ENCODE data around the gene CCDC122.

Gene CCDC122

DNA sequence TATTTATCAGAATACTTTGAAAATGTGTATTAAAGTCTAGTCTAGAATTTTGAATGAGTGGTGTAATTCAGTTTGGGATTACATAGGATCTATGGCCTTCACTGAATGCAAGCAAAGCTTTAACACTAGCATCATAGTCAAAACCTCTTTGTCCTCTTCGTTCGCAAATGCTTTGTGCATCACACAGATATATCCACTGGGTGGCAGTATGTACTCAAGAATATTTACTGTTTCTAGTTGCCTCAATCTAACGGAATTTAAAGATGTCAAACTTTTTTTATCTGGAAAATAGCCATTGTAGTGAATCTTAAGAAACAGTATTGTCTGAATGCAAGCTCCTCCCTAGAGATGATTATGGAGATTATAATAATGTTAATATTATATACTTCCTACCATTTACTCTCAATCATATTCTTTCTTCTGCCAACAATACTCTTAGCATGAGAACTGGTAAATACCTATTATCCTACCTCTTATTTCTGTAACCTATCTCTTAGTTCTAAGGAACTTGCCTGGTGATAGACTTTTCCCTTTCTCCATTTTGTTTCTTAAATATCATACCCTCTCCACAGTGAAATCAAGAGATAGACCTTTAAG, 26.0 kb upstream of the CCDC122 start:
- Histone ChIP-seq H3K4me3 (ENCODE audit: low read length) (no peak overlapping the region), H3K9ac (ENCODE audit: low read depth, low read length) (no peak overlapping the region), H3K4me1 (ENCODE audit: control insufficient read depth, insufficient read depth, low read length) (peaks cover 7% of the 10 kb centered on the region), H3K27me3 (ENCODE audit: control insufficient read depth, insufficient read depth, low read length) (peaks cover 7% of the 10 kb centered on the region), H3K4me2 (ENCODE audit: low read length) (no peak overlapping the region), H3K9me3 (replicated peaks; ENCODE audit: low read length) (no peaks in the 10 kb centered on the region), H3K36me3 (ENCODE audit: insufficient read depth, low read length) (no peaks in the 10 kb centered on the region)

DNA sequence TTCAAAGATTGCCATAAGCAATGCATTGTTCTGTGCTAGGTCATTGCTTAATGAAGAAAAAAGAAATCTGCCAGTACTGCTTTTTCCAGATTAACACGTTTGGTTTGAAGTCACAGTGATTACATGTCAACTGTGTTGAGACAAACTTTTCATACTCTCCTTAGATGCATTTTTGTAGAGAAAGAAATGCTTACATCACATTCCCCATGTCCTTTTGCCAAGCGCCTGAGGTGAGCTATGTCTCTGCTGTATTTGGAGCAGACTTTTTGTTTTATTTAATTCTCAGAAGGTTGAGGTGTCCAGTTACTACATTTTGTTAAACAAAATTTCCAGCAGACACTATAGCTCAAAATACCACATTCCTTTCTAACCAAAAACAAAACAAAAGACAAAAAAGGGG, 16.4 kb upstream of the CCDC122 start:
- H3K36me3 ChIP-seq (ENCODE audit: insufficient read depth, low read length), result no peaks in the 10 kb centered on the region
- H3K27me3 ChIP-seq (ENCODE audit: control insufficient read depth, insufficient read depth, low read length), result no peaks in the 10 kb centered on the region
- no peak overlapping the region for H3K9ac ChIP-seq (ENCODE audit: low read depth, low read length)
- no peaks in the 10 kb centered on the region for H3K9me3 ChIP-seq (replicated peaks; ENCODE audit: low read length)
- H3K4me3 ChIP-seq (ENCODE audit: low read length), result no peak overlapping the region
- no peaks in the 10 kb centered on the region for H3K4me1 ChIP-seq (ENCODE audit: control insufficient read depth, insufficient read depth, low read length)
- H3K4me2 ChIP-seq (ENCODE audit: low read length), result no peak overlapping the region

DNA sequence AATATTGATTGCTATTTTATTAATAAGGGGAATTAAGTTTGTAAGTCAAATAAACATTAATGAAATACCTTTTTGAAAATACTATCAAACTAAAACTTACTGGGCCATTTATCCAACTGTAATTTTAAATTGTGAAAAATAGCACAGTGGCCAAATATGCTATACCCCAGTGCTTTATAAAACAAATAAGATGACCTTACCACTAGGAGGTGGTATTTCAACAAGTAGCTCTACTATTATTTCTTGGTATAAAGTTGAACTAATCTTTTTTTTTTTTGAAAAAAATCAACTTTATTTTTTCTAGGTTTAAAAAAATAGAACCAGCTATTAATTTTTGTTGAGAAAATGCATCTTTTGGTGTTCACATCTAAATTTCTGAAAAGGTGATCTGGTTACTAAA, 14.9 kb upstream of the CCDC122 start:
- Histone ChIP-seq H3K4me3 (ENCODE audit: low read length) (no peak overlapping the region), H3K4me2 (ENCODE audit: low read length) (no peak overlapping the region), H3K4me1 (ENCODE audit: control insufficient read depth, insufficient read depth, low read length) (no peaks in the 10 kb centered on the region), H3K9ac (ENCODE audit: low read depth, low read length) (no peak overlapping the region), H3K36me3 (ENCODE audit: insufficient read depth, low read length) (no peaks in the 10 kb centered on the region), H3K27me3 (ENCODE audit: control insufficient read depth, insufficient read depth, low read length) (no peaks in the 10 kb centered on the region), H3K9me3 (replicated peaks; ENCODE audit: low read length) (no peaks in the 10 kb centered on the region)

DNA sequence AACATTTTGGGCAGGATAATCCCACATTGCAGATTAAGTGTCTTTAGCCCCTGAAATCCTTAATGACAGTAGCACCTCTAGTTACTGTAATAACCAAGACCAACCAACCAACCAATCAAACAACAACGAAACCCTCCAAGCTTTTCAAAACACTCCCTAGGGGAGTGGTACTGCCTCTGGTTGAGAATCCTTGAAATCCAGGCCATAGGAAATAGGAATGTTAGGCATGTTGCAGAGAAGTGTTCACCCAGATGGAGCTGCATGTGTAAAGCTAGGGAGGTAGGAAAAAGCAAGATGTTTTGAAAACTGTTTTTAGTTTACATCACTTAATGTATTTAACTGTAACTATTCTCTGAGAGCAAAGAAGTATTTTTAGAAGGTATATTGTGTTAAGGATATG, 4.7 kb upstream of the CCDC122 start:
- Histone ChIP-seq H3K4me3 (ENCODE audit: low read length) (no peak overlapping the region), H3K9me3 (replicated peaks; ENCODE audit: low read length) (no peaks in the 10 kb centered on the region), H3K4me2 (ENCODE audit: low read length) (no peak overlapping the region), H3K4me1 (ENCODE audit: control insufficient read depth, insufficient read depth, low read length) (peaks cover 9% of the 10 kb centered on the region), H3K36me3 (ENCODE audit: insufficient read depth, low read length) (no peaks in the 10 kb centered on the region), H3K9ac (ENCODE audit: low read depth, low read length) (no peak overlapping the region), H3K27me3 (ENCODE audit: control insufficient read depth, insufficient read depth, low read length) (no peaks in the 10 kb centered on the region)

DNA sequence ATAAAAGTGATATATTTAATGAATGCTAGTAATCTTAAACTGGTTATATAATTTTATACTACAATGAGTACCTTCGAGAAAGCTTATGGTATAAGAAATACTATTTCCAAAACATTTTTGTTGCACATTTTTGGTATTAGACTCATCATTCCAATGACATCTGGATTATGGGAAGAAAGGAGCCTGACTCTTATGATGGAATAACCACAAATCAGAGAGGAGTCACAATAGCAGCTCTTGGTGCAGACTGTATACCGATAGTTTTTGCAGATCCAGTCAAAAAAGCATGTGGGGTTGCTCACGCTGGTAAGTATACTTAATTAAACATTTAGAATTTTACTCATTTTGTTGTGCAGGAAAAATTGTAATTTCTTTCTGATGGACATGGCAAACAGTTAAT, 4.1 kb upstream of the CCDC122 start:
- Histone ChIP-seq H3K4me2 (ENCODE audit: low read length) (no peak overlapping the region), H3K4me3 (ENCODE audit: low read length) (no peak overlapping the region), H3K4me1 (ENCODE audit: control insufficient read depth, insufficient read depth, low read length) (peaks cover 11% of the 10 kb centered on the region), H3K36me3 (ENCODE audit: insufficient read depth, low read length) (no peaks in the 10 kb centered on the region), H3K9ac (ENCODE audit: low read depth, low read length) (no peak overlapping the region), H3K9me3 (replicated peaks; ENCODE audit: low read length) (no peaks in the 10 kb centered on the region), H3K27me3 (ENCODE audit: control insufficient read depth, insufficient read depth, low read length) (no peaks in the 10 kb centered on the region)

DNA sequence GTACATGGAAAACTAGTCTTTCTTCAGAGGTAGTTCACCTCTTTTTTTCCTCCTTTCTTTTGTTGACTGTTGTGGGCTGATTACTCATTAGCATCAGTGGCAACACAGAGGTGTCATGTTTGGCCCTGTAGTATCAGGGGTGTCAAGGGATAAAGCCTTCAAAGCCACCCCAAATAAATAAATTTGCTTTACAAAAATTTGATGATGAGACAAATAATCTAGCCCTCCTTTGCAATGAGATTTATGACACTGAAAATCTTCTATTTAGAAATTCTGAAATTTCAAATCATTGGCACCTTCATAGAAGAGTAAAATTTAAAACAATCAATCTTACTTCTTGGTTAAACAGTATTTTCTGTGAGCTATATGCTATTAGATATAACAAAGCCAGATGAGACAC, 2.0 kb upstream of the CCDC122 start:
- peaks cover 18% of the 10 kb centered on the region for H3K4me1 ChIP-seq (ENCODE audit: control insufficient read depth, insufficient read depth, low read length)
- H3K9me3 ChIP-seq (replicated peaks; ENCODE audit: low read length), result no peaks in the 10 kb centered on the region
- H3K36me3 ChIP-seq (ENCODE audit: insufficient read depth, low read length), result no peaks in the 10 kb centered on the region
- H3K27me3 ChIP-seq (ENCODE audit: control insufficient read depth, insufficient read depth, low read length), result no peaks in the 10 kb centered on the region
- H3K4me3 ChIP-seq (ENCODE audit: low read length), result no peak overlapping the region
- no peak overlapping the region for H3K9ac ChIP-seq (ENCODE audit: low read depth, low read length)
- H3K4me2 ChIP-seq (ENCODE audit: low read length), result no peak overlapping the region

DNA sequence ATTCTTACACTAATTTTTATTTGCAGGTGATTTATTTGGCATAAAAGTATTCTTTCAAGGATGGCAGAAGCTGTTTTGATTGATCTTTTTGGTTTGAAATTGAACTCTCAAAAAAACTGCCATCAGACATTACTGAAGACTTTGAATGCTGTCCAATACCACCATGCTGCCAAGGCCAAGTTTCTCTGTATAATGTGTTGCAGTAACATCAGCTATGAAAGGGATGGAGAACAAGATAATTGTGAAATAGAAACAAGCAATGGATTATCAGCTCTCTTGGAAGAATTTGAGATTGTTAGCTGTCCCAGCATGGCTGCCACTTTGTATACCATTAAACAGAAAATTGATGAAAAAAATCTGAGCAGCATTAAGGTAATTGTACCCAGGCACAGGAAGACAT, 1.4 kb upstream of the CCDC122 start:
- Histone ChIP-seq H3K36me3 (ENCODE audit: insufficient read depth, low read length) (no peaks in the 10 kb centered on the region), H3K27me3 (ENCODE audit: control insufficient read depth, insufficient read depth, low read length) (no peaks in the 10 kb centered on the region), H3K9ac (ENCODE audit: low read depth, low read length) (no peak overlapping the region), H3K4me1 (ENCODE audit: control insufficient read depth, insufficient read depth, low read length) (peaks cover 18% of the 10 kb centered on the region), H3K4me2 (ENCODE audit: low read length) (no peak overlapping the region), H3K9me3 (replicated peaks; ENCODE audit: low read length) (no peaks in the 10 kb centered on the region), H3K4me3 (ENCODE audit: low read length) (no peak overlapping the region)

DNA sequence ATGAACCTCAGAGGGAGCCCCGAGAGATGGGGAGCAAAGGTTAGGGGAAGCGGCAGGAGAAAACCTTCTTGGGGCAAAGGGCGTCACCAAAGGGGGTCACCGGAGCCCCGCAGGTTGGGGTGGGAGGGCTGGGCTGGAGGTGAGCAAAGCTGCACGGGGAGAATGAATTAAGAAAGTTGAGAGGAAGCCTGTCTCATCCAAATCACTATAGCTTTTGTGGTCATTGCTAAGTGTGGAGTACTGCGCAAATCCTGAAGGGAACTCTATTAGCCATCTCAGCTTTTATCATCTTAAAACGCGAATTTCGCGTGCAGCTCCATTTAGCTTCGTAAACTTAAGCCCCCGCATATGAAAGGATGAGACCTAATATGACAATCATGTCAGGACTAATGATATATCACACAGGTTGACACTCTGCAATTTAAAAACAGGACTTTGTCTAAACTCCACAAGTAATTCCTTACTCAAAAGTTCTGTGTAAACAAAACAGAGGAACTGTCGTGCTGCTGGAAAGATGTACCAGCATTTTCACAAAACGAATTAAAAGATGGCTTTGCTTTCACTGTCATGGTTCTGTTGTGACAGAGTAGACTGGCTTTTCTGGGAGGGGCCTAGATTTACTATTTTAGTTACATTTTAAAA, 795 bp upstream of the CCDC122 start:
- H3K4me3 ChIP-seq (ENCODE audit: low read length), result peak overlapping the region; percentile 85
- H3K36me3 ChIP-seq (ENCODE audit: insufficient read depth, low read length), result no peaks in the 10 kb centered on the region
- H3K9me3 ChIP-seq (replicated peaks; ENCODE audit: low read length), result no peaks in the 10 kb centered on the region
- no peaks in the 10 kb centered on the region for H3K27me3 ChIP-seq (ENCODE audit: control insufficient read depth, insufficient read depth, low read length)
- H3K9ac ChIP-seq (ENCODE audit: low read depth, low read length), result peak overlapping the region; percentile 99
- H3K4me1 ChIP-seq (ENCODE audit: control insufficient read depth, insufficient read depth, low read length), result peaks cover 18% of the 10 kb centered on the region
- H3K4me2 ChIP-seq (ENCODE audit: low read length), result peak overlapping the region; percentile 99

DNA sequence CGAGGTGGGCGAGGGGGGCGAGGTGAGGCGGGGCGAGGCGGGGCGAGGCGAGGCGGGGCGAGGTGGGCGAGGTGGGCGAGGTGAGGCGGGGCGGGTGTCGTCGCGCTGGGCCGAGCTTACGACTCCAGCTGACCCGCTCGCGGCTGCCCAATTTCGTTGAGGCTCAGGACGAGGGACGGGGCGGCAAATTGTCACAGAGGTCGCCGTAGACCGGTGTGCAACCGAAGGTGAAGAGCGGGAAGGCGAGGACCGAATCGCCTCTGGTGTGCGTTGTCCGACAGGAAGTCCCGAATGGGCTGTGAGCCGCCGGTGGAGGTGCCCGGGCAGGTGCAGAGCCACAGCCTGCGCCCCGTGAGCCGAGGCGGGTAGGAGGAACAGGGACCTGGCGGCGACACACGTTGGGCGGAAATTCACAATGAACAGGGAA, 228 bp upstream of the CCDC122 start, which contains the start of gene LACC1:
TSS of gene LACC1 (plus strand) at position 150 of the 427 bp plus-strand sequence. CDS start 1,082 bp downstream, outside the sequence.
- Histone ChIP-seq H3K4me3 (ENCODE audit: low read length) (peak within 1 kb of the TSS; percentile 85), H3K4me1 (ENCODE audit: control insufficient read depth, insufficient read depth, low read length) (peaks cover 18% of the 10 kb centered on the region), H3K27me3 (ENCODE audit: control insufficient read depth, insufficient read depth, low read length) (no peaks in the 10 kb centered on the region), H3K9me3 (replicated peaks; ENCODE audit: low read length) (no peaks in the 10 kb centered on the region), H3K4me2 (ENCODE audit: low read length) (peak within 1 kb of the TSS; percentile 99), H3K9ac (ENCODE audit: low read depth, low read length) (peak within 1 kb of the TSS; percentile 99), H3K36me3 (ENCODE audit: insufficient read depth, low read length) (no peaks in the 10 kb centered on the region)

DNA sequence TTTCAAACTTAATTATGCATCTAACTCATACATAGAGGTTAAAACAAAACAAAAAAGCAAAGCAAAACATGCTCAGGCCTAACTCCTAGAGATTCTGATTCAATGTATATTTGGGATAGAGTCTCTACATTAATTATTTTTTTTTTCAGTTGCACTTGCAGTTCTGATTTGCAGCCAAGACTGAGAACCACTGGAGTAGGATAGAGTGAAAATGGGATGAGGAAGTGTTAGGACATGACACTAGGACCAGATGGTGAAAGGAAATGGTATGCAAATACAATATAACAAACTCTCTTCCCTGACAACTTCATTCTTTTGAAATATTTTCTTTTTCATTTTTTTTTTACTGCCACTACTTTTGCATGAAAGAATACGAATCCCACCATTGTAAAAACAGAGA, 1.8 kb downstream of the CCDC122 start:
- no peak overlapping the region for H3K4me3 ChIP-seq (ENCODE audit: low read length)
- peaks cover 18% of the 10 kb centered on the region for H3K4me1 ChIP-seq (ENCODE audit: control insufficient read depth, insufficient read depth, low read length)
- no peaks in the 10 kb centered on the region for H3K27me3 ChIP-seq (ENCODE audit: control insufficient read depth, insufficient read depth, low read length)
- H3K9ac ChIP-seq (ENCODE audit: low read depth, low read length), result no peak overlapping the region
- H3K4me2 ChIP-seq (ENCODE audit: low read length), result no peak overlapping the region
- no peaks in the 10 kb centered on the region for H3K9me3 ChIP-seq (replicated peaks; ENCODE audit: low read length)
- H3K36me3 ChIP-seq (ENCODE audit: insufficient read depth, low read length), result no peaks in the 10 kb centered on the region

DNA sequence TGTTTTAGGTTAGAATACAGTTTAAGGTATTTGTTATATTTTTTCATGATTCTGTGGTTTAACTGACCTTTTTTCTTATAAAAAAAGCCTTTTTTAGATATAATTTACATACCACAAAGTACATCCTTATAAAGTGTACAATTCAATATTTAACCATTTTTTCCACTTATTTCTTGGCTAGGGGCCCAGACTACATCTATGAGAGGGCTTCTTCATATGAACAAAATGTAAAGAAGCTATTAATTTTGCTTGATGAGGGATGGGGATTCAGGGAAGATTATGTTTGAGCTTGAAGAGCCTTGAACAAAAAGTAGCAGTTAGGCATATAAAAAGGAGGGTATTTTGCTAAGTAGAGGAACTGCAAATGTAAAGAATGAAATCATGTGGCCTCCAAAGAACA, 2.2 kb downstream of the CCDC122 start:
- no peaks in the 10 kb centered on the region for H3K36me3 ChIP-seq (ENCODE audit: insufficient read depth, low read length)
- no peaks in the 10 kb centered on the region for H3K9me3 ChIP-seq (replicated peaks; ENCODE audit: low read length)
- H3K4me2 ChIP-seq (ENCODE audit: low read length), result no peak overlapping the region
- H3K4me1 ChIP-seq (ENCODE audit: control insufficient read depth, insufficient read depth, low read length), result peaks cover 18% of the 10 kb centered on the region
- H3K9ac ChIP-seq (ENCODE audit: low read depth, low read length), result no peak overlapping the region
- H3K4me3 ChIP-seq (ENCODE audit: low read length), result no peak overlapping the region
- no peaks in the 10 kb centered on the region for H3K27me3 ChIP-seq (ENCODE audit: control insufficient read depth, insufficient read depth, low read length)

DNA sequence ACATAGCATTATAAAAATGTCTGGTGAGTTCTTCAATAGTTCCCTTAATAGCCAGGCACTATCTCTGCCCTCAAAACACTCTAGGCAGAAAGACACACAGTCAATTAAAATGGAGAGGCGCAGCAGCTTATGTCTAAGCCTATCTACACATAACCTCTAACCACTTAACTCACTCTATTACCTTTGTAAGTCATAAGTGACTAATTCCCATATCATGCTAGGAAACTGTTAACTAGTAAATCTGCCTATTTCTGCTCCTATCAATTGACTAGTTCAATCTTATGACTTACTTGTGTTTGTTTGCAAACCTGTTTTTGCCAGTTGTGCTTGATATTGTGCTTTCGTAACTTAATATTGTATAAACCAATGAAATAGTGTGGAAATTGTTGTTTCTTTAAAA, 3.2 kb downstream of the CCDC122 start:
- no peaks in the 10 kb centered on the region for H3K9me3 ChIP-seq (replicated peaks; ENCODE audit: low read length)

More for the DNA sequence above, 3.2 kb downstream of the CCDC122 start:
- H3K36me3 ChIP-seq (ENCODE audit: insufficient read depth, low read length), result no peaks in the 10 kb centered on the region
- H3K9ac ChIP-seq (ENCODE audit: low read depth, low read length), result no peak overlapping the region
- no peak overlapping the region for H3K4me3 ChIP-seq (ENCODE audit: low read length)
- no peaks in the 10 kb centered on the region for H3K27me3 ChIP-seq (ENCODE audit: control insufficient read depth, insufficient read depth, low read length)
- peaks cover 18% of the 10 kb centered on the region for H3K4me1 ChIP-seq (ENCODE audit: control insufficient read depth, insufficient read depth, low read length)
- H3K4me2 ChIP-seq (ENCODE audit: low read length), result no peak overlapping the region

All from skeletal muscle satellite cell (primary cell).